ENCODE data around the gene HSF4.

HSF4 gene

GRCh38 chr16:67173323-67173722 is 8.8 kb downstream of the HSF4 start:
- Histone ChIP-seq H3K9ac (peak overlapping the region; percentile 78), H3K4me2 (peak overlapping the region; percentile 99), H3K27ac (peak overlapping the region; percentile 85), H3K9me3 (no peaks in the 10 kb centered on the region), H3K36me3 (peaks cover 11% of the 10 kb centered on the region; the same call in 1 of the 2 replicates), H3K27me3 (peaks cover 17% of the 10 kb centered on the region), H4K20me1 (peaks cover 19% of the 10 kb centered on the region), H3K4me1 (peaks cover 88% of the 10 kb centered on the region), H3K4me3 (peak overlapping the region; percentile 71)
- no peak for TF ChIP-seq Cebpa-rat (IDR thresholded peaks at IDR 0.05)

GRCh38 chr16:67173808-67174705 is 9.5 kb downstream of the HSF4 start:
- Histone ChIP-seq H3K36me3 (peaks cover 11% of the 10 kb centered on the region; the same call in 1 of the 2 replicates), H3K4me2 (peak overlapping the region; percentile 99), H3K9me3 (no peaks in the 10 kb centered on the region), H4K20me1 (peaks cover 26% of the 10 kb centered on the region), H3K9ac (peak overlapping the region; percentile 78), H3K4me3 (peak overlapping the region; percentile 71), H3K27me3 (peaks cover 18% of the 10 kb centered on the region), H3K27ac (peak overlapping the region; percentile 85), H3K4me1 (peaks cover 84% of the 10 kb centered on the region)
- no peak for TF ChIP-seq Cebpa-rat (IDR thresholded peaks at IDR 0.05)

DNA sequence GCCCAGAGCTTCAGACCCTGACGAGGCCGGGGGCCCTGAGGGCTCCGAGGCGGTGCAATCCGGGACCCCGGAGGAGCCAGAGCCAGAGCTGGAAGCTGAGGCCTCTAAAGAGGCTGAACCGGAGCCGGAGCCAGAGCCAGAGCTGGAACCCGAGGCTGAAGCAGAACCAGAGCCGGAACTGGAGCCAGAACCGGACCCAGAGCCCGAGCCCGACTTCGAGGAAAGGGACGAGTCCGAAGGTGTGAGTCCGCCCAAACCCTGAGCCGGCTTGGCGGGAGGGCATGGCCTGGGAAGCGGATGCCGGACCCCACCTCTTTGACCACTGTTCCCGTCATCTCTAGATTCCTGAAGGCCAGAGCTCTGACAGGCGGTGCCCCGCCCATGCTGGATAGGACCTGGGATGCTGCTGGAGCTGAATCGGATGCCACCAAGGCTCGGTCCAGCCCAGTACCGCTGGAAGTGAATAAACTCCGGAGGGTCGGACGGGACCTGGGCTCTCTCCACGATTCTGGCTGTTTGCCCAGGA is 10.2 kb downstream of the HSF4 start:
- Histone ChIP-seq H3K27me3 (peaks cover 18% of the 10 kb centered on the region), H3K4me2 (peak overlapping the region; percentile 99), H3K36me3 (peaks cover 11% of the 10 kb centered on the region; the same call in 1 of the 2 replicates), H3K27ac (peak overlapping the region; percentile 85), H4K20me1 (peaks cover 33% of the 10 kb centered on the region), H3K9me3 (no peaks in the 10 kb centered on the region), H3K4me1 (peaks cover 76% of the 10 kb centered on the region), H3K4me3 (peak overlapping the region; percentile 71), H3K9ac (peak overlapping the region; percentile 78)
- no peak for TF ChIP-seq Cebpa-rat (IDR thresholded peaks at IDR 0.05)

GRCh38 chr16:67176662-67177061 is 12.1 kb downstream of the HSF4 start:
- Histone ChIP-seq H3K36me3 (peaks cover 16% of the 10 kb centered on the region; the same call in 1 of the 2 replicates), H3K4me1 (peaks cover 74% of the 10 kb centered on the region), H4K20me1 (peaks cover 52% of the 10 kb centered on the region), H3K9ac (no peak overlapping the region), H3K4me2 (no peak overlapping the region), H3K4me3 (no peak overlapping the region), H3K27me3 (peaks cover 18% of the 10 kb centered on the region), H3K9me3 (no peaks in the 10 kb centered on the region), H3K27ac (no peak overlapping the region)
- TF ChIP-seq Cebpa-rat (IDR thresholded peaks at IDR 0.05) = no peak

- peaks cover 52% of the 10 kb centered on the region for H4K20me1 ChIP-seq
- no peak for TF ChIP-seq Cebpa-rat (IDR thresholded peaks at IDR 0.05)
- H3K4me1 ChIP-seq = peaks cover 75% of the 10 kb centered on the region
- H3K36me3 ChIP-seq = peaks cover 16% of the 10 kb centered on the region; the same call in 1 of the 2 replicates
- peak overlapping the region; percentile 55 for H3K4me3 ChIP-seq
- H3K9ac ChIP-seq = no peak overlapping the region
- H3K27ac ChIP-seq = no peak overlapping the region
- no peaks in the 10 kb centered on the region for H3K9me3 ChIP-seq
- peak overlapping the region; percentile 86 for H3K4me2 ChIP-seq
- peaks cover 18% of the 10 kb centered on the region for H3K27me3 ChIP-seq
Measured at GRCh38 chr16:67177743-67178699, 13.5 kb downstream of the HSF4 start.

- Histone ChIP-seq H3K4me2 (0 out of 2 replicates have a peak overlapping the region, but pooled peaks have one; percentile 86), H3K4me1 (peaks cover 66% of the 10 kb centered on the region), H3K9ac (no peak overlapping the region), H3K27me3 (peaks cover 23% of the 10 kb centered on the region), H4K20me1 (peaks cover 55% of the 10 kb centered on the region), H3K9me3 (no peaks in the 10 kb centered on the region), H3K36me3 (peaks cover 16% of the 10 kb centered on the region; the same call in 1 of the 2 replicates), H3K4me3 (no peak overlapping the region), H3K27ac (no peak overlapping the region)
- no peak for TF ChIP-seq Cebpa-rat (IDR thresholded peaks at IDR 0.05)
Measured at GRCh38 chr16:67179421-67180080, 15.0 kb downstream of the HSF4 start.

- Histone ChIP-seq H3K27ac (no peak overlapping the region), H3K9me3 (no peaks in the 10 kb centered on the region), H3K9ac (0 out of 2 replicates have a peak overlapping the region, but pooled peaks have one; percentile 50), H3K4me2 (peak overlapping the region; percentile 89; the same call in 1 of the 2 replicates), H3K27me3 (peaks cover 29% of the 10 kb centered on the region), H3K4me1 (peaks cover 66% of the 10 kb centered on the region), H4K20me1 (peaks cover 61% of the 10 kb centered on the region), H3K36me3 (peaks cover 16% of the 10 kb centered on the region; the same call in 1 of the 2 replicates), H3K4me3 (no peak overlapping the region)
- TF ChIP-seq Cebpa-rat (IDR thresholded peaks at IDR 0.05) = no peak
Measured at GRCh38 chr16:67180166-67180565, 15.6 kb downstream of the HSF4 start.

DNA sequence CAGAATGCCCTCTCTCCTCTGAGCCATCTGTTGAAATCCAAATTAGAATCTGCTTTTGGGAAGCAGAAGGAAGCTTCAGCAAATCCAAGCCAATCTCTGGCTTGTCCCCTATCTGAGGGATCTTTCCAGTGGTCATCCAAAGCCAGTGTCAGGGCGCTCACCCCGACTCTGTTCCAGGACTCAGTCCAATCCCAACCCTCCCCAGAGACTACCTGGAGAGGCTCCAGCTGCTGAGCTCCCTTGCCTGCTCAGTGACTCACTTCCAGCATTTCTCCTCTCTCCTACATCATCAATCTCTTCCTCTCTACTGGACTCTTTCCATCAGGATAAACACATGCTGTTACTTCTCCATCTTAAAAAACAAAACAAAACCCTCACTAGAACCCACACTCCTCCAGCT is 16.8 kb downstream of the HSF4 start:
- Histone ChIP-seq H3K27me3 (peaks cover 41% of the 10 kb centered on the region), H3K36me3 (peaks cover 12% of the 10 kb centered on the region; the same call in 1 of the 2 replicates), H3K4me3 (no peak overlapping the region), H3K27ac (no peak overlapping the region), H3K9me3 (no peaks in the 10 kb centered on the region), H4K20me1 (peaks cover 59% of the 10 kb centered on the region), H3K9ac (peak overlapping the region; percentile 50; the same call in 1 of the 2 replicates), H3K4me2 (peak overlapping the region; percentile 89), H3K4me1 (peaks cover 61% of the 10 kb centered on the region)
- no peak for TF ChIP-seq Cebpa-rat (IDR thresholded peaks at IDR 0.05)

Measured in BLaER1 (cell line).